TTC549 (cell line): ENCODE data around the gene PPP1R7.

ENCODE experiments used
- FAIRE-seq: peaks from 2 replicates; lab custom pipeline; 2012; peaks lifted over from hg19 to GRCh38; lab: Jason Lieb, UNC

The PPP1R7 gene

DNA sequence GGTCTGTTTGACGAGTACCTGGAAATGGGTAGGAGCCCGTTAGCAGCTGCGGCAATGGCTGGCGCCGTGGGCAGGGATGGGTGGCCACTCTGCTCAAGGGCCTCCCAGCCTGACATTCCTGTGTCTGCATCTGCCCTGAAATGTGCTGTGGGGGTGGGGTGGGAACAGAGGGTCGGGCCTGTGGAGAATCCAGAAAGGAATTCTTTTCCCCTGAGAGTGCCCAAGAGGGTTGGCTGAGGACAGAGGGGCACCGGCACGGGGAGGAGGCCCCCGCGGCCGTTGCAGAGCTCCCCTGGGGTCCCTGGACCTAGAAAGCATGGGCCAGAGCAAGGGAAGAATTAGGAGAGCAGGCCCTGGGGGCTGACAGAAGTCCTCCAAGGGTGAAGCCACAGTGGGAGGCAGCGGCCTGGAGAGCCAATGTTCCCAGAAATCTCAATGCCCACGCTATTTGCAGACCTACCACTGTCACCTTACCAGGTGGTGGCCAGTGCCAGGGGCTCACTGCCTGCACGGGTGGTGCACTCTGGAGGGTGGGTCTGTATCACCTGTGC lies 66.0 kb downstream of the PPP1R7 start:
- no peak for FAIRE-seq

DNA sequence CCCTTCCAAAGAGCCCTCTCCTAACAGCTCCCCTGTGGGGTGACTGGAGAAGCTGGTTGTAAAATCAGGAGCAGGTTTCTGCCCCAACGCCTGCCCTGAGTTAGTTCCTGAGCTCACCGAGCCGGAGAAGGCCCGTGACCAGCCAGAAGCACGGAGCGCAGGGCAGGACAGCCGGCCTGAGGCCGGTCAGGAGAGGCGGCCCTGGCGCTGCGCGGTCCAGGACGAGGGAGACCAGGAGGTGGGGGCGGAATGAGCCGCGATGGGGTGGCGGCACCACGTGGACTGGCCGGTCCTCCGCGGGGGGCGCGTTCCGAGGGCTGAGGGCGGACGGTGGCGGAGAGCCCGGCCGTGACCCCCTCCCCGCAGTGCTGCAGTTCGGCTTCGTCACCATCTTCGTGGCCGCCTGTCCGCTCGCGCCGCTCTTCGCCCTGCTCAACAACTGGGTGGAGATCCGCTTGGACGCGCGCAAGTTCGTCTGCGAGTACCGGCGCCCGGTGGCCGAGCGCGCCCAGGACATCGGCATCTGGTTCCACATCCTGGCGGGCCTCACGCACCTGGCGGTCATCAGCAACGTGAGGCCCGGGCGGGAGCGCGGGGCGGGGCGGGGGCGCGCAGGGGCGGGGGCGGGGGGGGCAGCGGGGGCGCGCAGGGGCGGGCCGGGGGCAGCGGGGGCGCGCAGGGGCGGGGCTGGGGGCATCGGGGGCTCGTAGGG lies 67.2 kb downstream of the PPP1R7 start:
- FAIRE-seq: no peak

GRCh38 chr2:241218131-241219029 lies 68.1 kb downstream of the PPP1R7 start:
- no peak for FAIRE-seq

DNA sequence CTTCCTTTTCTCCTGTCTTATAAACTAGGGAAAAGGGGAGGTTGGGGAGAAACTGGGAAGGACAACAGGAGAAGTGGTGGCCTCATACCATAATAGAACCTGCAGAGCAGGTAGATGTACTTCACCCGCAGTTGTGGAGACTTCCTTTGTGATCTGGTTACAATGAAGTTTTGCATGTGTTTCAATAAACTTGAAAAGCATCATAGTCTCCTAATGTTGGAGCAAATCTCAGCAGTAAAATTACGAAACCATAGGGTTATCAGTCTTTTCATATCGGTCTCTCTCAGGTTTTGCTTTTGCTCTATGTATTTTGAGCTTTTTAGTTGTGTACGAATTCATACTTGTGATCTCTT lies 68.7 kb downstream of the PPP1R7 start:
- FAIRE-seq: no peak

DNA sequence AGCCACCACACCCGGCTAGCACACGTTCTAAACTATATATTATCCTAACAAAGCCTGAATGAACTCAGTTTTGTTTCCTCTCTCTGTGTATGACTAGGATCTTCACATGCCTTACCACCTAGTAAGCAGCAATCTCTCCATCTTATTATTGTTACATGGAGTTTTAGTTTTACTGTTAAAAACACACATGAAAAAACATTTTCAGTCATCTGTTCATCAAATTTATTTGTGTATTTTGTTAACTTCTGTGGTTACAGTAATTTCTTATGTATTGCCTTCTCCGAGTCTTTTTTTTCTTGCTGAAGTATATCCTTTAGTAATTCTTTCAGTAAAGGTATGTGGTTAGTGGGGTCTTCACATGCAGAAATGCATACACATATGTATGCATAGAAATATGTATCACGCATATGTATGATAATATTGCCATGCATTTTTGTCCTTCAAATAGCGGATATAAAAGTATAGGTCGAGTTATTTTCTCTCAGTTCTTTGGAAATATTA lies 69.6 kb downstream of the PPP1R7 start:
- FAIRE-seq: no peak

DNA sequence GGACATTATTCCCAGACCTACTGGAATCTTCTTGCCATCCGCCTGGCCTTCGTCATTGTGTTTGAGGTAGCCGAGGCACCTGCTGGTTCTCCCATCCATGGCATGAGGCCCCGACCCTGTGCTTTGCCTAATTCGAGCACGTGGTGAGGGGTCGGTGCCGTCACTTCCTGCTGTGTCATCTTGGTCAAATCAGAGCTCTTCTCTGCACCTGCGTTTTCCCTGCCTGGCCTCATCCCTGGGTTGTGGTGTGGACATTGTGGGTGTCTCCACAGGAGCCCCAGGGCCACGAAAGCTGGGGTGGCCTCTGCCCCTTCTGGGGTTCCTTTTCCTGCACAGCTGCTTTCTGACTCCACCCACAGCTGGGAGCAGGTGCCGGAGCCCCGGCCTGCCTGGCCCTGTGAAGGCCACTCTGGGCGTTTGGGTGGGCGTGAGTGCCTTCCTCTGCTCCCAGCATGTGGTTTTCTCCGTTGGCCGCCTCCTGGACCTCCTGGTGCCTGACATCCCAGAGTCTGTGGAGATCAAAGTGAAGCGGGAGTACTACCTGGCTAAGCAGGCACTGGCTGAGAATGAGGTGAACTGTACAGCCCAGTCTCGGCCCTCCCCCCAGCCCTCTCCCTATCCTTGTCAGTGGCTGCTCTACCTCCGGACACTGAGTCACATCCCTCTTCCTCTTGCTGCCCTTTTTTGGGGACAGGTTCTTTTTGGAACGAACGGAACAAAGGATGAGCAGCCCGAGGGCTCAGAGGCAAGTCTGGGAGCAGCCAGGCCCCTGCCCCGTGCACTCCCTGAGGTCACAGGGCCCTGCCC lies 73.1 kb downstream of the PPP1R7 start:
- FAIRE-seq: no peak

GRCh38 chr2:241224018-241224850 lies 74.0 kb downstream of the PPP1R7 start:
- FAIRE-seq: no peak

DNA sequence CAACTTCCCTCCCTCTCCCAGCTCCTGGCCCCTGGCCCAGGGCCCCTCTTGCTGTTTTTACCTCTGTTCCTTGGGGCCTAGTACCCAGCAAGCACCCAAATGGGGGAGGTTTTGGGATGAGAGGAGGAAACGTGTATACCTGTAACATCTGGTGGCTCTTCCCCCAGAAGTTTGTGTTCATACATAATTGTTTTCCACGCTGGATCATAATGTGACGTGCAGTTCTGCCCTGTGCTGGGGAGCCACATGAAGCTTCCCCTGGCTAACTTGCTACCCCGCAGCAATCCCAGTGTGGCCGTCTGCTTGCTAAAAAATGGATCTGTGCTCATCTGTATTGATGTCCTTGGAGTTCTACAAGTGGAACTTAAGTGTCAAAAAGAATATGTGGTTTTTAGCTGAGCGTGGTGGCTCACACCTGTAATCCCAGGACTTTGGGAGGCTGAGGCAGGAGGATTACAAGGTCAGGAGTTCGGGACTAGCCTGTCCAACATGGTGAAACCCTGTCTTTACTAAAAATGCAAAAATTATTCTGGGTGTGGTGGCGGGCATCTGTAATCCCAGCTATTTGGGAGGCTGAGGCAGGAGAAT lies 74.7 kb downstream of the PPP1R7 start:
- no peak for FAIRE-seq

DNA sequence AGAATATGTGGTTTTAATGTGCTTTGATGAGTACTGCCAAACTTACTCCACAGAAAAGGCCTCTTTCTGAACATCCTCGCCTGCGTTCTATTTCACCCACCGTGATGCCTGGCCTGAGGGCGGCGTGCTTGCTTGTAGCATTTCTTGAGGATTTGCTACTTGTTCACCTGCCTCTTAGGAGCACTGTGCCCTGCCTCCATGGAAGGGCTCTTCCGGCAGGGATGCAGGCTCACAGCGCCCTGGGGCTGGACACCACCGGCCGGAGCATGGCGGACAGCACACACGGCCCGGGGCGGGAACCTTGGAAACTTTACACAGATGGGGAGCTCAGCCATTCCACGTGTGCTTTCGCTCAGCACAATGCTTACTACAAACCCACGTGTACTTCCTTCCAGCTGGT lies 75.3 kb downstream of the PPP1R7 start:
- FAIRE-seq: no peak

DNA sequence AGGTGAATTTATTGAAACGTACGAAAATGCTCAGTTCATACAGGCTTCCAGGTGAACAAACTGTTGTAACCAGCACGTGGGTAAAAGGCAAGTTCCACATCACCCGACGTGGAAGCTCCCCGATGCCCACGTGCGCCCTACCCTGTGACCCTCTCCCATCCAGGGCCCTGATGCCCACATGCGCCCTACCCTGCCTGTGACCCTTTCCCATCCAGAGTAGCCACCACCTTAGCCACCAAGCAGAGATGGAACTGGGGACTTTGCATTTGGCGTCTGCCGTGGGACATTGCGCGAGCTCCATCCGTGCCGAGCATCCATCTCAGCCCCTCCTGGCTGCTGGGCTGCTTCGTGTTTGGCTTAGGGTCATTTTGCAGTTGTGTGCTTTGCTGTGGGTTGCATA lies 75.7 kb downstream of the PPP1R7 start:
- no peak for FAIRE-seq

- FAIRE-seq: no peak
These were observed 76.7 kb downstream of the PPP1R7 start for GRCh38 chr2:241226723-241227572.

GRCh38 chr2:241227594-241227993 lies 77.3 kb downstream of the PPP1R7 start:
- FAIRE-seq: no peak

- no peak for FAIRE-seq
These were observed 78.0 kb downstream of the PPP1R7 start for GRCh38 chr2:241228081-241228859.

DNA sequence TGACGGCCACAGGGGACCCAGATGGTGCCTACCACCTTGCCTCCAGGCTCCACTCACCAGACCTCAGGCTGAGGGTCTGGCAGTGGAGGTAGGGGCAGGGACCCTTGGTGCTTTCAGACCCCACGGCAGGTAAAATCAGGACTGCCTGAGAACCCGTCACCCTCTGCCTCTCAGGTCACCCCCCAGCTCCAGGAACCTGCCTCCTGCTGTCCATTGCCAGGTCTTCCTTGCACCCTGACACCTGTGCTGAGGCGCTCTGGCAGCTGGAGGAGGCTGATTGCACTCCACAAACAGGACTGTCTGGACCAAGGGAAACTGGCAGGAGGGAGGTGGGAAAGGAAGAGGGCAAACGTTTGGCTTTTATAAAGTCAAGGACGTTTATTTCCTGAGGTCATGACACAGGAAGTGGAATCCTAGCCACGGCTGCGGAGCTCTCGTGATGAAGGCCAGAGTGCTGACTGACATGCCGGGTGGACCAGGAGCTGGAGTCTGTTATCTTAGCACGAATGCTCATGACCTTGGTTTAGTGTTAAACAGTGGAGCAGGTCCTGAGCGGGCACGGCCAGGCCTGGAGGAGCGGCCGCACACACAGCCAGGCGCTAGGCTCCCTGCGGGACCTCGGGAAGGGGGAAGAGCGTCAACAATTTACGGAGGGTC lies 78.7 kb downstream of the PPP1R7 start:
- FAIRE-seq: no peak

- FAIRE-seq: no peak
These were observed 79.5 kb downstream of the PPP1R7 start for GRCh38 chr2:241229563-241230401.

DNA sequence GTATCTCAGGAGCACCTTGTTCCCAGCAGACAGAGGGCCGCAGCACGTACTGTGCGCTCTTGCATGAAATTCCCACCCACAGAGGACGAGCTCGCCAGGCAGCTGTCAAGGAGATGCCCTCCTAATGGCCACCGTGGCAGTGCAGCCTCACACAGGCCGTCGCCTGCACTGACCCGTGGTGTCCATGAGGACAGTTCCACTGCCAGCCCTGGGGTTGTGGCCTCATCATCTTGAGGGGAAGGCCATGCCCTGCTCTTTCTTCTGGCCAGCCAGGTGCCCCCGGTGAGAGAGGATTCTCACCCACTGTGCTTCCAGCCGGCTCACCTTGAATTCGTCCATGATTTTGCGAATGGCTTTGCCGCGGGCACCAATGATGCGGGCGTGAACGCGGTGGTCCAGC lies 80.2 kb downstream of the PPP1R7 start:
- FAIRE-seq: no peak

DNA sequence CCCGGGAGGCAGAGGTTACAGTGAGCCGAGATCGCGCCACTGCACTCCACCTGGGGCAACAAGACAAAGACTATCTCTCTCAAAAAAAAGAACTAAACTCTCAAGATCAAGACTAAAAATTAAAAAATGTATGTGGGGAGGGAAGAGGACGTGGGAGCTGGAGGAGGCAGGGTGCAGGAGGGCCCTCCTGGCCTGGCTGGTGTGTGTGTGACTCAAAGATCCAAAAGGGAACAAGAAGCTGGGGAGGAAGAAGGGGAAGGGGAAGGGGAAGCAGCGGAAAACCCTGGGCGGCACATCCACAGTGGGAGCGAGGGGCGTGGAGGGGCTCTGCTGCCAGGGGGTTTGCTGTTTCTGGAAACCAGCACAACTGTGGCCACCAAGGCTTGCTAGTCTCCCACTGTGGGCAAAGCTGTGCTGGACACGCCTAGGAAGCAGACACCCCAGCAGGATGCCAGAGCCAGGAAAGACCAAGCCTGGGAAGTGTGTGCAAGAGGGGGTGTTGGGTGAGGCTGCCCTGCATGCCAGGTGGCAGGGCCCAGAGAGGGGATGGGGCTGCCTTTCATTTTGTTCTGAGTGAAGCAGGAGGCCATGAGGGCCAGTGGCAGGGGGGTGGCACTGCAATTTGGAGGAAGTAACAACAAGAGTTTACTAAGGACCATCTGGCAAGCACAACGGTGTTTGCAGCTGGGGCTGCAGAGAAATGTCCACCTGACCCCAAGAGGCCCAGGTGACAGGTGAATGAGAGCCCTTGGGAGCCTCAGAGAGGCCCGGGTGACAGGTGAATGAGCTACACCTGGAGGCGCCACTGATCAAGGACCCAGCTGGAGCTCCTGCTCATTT lies 82.7 kb downstream of the PPP1R7 start:
- FAIRE-seq: no peak
